HG03066 (cell line): Measurements from ENCODE around the gene ENDOV.
"Not testable (repeated sequence)": the region's sequence is repeated elsewhere in the genome, so short reads cannot be mapped to it uniquely, and the experiment has no call there.

Experiments
- ATAC-seq: cut with Tn5 transposase; IDR thresholded peaks from one replicate; pipeline ENCODE4 v1.9.1; 2021; ENCODE audit warnings: low read depth; ENCODE audit not compliant: unreplicated experiment

Gene ENDOV

DNA sequence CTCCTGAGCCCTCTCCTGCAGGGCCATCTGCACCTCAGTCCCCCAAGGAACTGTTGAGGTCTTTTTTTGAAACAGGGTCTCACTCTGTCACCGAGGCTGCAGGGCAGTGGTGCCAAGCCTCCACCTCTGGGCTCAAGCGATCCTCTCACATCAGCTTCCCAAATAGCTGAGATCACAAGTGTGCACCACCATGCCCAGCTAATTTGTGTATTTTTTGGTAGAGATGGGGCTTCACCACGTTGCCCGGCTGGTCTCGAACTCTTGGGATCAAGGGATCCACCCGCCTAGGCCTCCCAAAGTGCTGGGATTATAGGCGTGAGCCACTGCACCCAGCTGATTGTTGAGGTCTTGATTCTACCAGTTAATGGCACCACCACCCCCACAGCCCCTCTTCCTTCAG, 27.9 kb upstream of the ENDOV start:
- ATAC-seq: no peak

GRCh38 chr17:80388175-80388574, 26.8 kb upstream of the ENDOV start:
- ATAC-seq: no peak

GRCh38 chr17:80388601-80389000, 26.4 kb upstream of the ENDOV start:
- ATAC-seq: no peak

DNA sequence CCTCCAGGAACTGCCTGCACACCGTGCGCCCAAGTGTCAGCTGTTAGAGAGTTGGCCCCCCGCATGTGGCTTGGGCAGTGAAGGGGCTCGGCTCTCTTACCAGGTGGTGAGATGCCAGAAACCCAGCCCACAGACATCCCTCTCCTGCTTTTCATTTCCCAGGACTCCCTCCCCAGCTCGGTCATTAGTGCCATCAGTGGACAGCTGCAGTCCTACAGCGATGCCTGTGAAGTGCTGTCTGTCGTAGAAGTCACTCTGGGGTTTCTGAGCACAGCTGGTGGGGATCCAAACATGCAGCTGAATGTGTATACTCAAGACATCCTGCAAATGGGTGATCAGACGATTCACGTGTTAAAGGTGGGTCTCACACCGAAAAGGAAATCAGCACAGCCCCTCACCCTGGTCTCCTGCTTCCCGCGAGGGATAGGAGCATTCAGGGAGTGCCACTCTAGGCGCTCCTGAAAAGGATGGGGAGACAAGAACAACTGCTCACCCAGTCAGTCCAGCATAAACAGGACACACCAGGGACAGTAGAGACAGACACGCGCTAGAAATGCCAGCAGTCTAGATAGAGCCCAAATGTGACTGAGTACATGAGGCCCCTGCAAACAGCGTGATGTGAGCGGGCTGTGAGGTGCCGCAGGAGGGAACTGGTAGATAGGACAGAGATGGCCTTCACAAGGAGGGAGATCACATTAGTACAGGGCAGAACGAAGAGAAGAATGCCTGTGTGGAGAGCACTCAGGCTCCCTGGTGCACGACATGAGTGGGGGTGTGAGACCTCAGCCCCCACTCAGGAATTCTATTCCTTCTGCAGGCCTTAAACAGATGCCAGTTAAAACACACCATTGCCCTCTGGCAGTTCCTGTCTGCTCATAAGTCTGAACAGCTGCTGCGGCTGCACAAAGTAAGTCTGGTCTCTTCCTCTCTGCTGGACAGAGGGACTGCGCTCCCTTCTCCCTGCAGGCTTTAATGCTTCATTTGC, 25.7 kb upstream of the ENDOV start:
- ATAC-seq: no peak

GRCh38 chr17:80393241-80393890, 21.6 kb upstream of the ENDOV start:
- ATAC-seq: no peak

- ATAC-seq: no peak
Observed at GRCh38 chr17:80393961-80394360, 21.0 kb upstream of the ENDOV start.

DNA sequence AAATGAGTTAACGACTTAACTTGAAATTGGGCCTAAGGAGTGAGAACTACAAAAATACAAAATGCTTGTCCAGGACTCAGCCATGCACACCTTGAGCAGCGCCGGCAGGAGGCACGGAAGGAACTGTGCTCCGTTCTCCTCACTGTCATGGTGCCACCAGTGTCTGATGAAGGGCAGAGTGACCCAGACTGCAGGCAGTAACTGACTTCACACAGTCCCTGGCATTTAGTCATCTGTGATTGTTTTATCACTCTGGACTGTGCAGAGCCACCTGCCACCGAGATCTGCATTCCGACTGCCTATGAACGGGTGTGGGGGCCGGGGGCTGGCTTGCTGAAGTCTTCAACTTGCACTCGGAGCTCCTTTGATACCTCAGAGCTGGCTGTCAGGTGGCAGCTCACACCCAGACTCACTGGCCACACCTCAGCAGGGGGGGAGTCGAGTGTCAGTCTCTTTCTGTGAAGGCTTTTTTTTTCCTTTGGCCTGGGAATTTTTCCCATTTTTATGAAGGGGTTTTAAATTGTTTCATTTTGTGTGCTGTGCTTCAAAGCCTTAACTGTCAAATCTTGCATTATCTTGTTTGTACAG, 20.2 kb upstream of the ENDOV start:
- no peak for ATAC-seq

DNA sequence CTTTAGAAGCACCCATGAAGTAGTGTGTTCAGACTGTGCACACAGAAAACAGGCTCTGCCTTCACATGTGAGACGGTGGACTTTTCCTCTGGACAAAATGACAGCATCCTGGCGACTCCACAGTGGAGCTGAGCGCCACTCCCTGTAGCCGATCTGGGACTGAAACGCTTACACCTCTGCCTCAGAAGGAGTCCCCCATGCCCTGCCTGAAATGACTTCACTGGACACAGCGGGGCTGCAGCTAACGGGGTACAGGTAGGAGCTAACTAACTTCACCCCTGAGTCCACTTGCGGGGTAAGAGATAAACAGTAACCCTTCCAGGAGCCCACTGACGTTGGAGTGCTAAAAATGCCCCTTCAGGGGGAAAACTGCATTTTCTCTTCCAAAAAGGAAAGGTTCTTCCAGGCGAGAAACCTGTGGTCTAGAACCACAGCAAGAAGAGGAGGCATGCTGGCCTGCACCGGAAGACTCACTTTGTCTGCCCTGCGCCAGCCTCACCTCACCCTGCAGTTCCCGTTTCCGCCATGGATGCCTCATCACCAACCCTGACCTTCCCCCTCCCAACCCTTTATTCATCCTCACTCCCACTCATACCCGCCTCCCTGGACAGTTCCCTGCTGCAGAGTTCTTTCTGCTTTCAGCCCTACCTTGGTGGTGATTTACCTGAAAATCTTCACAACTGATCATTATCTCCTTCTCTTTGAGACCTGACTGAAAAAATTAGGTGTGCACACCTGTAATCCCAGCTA, 19.4 kb upstream of the ENDOV start:
- ATAC-seq: no peak

DNA sequence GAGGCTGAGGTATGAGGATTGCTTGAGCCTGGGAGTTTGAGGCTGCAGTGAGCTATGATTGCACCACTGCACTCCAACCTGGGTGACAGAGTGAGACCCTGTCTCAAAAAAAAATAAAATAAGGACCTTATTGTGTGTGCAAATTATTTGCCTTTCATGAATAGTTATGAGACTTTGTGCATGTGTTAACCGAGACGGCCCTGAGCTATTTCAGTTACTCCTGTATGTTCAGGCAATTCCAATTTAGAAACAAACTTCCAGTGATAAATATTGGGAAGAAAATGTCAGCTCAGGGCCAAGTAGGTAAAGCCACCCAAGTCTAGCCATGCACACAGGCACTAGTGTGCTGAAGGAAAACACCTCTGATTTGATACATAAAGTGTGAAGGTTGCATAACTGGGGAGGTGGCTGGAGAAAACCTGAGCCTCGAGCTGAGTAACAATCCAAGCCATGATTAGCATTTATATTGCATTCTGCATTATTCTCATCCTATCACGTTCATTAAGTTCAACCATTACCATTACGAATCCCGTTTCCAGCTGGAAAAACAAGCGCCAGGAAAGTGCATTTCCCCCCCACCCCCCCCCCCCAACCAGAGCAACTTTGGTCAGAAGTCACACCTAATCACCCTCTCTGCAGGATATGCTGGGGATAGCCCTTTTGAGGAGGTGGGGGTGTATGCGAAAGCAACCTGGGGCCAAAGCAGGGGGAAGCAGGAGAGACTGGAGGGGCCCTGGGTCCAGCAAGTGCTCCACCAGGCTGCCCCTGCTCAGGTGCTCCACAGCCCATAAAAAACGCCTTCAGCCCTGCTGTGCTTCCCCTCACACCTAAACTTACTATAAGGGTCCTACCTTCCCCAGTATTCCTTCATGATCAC, 18.6 kb upstream of the ENDOV start:
- ATAC-seq: no peak

GRCh38 chr17:80397034-80397387, 18.0 kb upstream of the ENDOV start:
- no peak for ATAC-seq

DNA sequence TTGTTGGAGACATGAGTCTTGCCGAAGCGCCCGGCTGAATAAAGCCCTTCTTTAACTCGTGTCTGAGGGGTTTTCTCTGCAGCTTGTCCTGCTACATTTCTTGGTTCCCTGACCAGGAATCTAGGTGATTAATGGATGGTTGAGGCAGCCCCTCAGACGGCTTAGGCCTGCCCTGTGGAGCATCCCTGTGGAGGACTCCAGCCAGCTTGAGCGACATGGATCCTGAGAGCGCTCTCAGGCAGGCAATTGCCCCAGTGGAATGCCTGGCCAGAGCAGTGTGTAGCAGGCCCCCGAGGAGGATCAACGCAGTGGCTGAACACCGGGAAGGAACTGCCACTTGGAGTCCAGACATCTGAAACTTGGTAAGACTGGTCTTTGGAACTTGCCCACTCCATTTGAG, 17.3 kb upstream of the ENDOV start:
- ATAC-seq: no peak

GRCh38 chr17:80401086-80401485, 13.9 kb upstream of the ENDOV start:
- ATAC-seq: not testable (repeated sequence)

DNA sequence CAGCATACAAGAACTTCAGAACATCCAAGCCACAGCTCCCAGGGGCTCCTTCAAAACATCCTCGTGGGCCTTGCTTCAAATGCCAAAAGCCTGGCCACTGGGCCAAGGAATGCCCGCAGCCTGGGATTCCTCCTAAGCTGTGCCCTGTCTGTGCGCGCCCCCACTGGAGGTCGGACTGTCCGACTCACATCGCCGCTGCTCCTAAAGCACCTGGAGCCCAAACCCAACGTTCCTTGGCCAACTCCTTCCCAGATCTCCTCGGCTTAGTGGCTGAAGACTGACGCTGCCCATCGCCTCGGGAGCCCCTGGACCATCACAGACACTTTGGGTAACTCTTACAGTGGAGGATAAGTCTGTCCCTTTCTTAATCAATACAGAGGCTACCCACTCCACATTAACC, 12.9 kb upstream of the ENDOV start:
- ATAC-seq: not testable (repeated sequence)

DNA sequence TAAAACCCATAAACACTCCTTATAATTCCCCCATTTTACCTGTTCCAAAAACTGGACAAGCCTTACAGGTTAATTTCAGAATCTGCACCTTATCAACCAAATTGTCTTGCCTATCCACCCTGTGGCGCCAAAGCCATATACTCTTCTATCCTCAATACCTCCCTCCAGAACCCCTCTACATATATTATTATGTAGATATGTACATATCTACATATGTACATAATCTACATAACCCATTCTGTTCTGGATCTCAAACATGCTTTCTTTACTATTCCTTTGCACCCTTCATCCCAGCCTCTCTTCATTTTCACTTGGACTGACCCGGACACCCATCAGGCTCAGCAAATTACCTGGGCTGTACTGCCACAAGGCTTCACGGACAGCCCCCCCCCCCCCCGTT, 12.0 kb upstream of the ENDOV start:
- no peak for ATAC-seq

DNA sequence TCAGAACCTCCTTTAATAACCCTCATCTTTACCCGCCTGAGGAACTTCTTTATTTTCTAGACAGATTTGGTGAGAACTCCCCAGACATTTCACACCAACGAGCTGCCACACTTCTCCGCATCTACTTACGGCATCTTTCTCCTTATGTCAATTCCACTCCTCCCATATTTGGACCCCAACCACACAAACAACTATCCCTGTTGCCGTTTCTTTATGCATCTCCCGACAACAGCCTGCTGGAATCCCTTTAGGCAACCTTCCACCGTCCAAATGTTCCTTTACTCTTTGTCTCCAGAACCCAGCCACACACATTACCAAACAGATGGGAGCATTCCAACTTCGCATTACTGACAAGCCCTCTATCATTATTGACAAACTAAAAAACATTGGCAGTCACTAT, 8.8 kb upstream of the ENDOV start:
- no peak for ATAC-seq

GRCh38 chr17:80407917-80408316, 7.0 kb upstream of the ENDOV start:
- ATAC-seq: not testable (repeated sequence)

GRCh38 chr17:80408872-80409271, 6.1 kb upstream of the ENDOV start:
- ATAC-seq: no peak

DNA sequence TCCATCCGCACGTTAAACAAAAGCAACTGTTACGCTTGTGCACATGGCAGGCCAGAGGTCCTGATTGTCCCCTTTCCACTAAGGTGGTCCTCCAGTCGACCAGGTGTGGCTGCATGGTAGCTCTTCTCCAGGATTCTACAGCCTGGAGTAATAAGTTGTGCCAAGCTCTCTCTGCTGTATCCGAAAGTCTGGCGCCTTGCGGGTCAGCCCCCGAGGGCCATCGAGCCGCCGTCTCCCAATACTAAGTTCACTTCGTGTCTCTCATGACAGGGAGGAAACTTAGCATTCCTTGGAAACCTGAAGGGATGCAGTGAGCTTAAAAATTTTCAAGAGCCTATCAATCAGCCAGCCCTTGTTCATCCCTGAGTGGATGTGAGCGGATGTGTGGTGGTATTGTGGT, 5.3 kb upstream of the ENDOV start:
- no peak for ATAC-seq

GRCh38 chr17:80410441-80411087, 4.4 kb upstream of the ENDOV start:
- not testable (repeated sequence) for ATAC-seq
